GM19239 (cell line): ENCODE results near the gene PPP4R2.

Experiments used
- DNase-seq: peaks from one replicate; pipeline ENCODE4 v3.0.0; 2011; ENCODE audit warnings: low spot score; ENCODE audit not compliant: insufficient read length
- FAIRE-seq: peaks from 2 replicates; lab custom pipeline; 2011; peaks lifted over from hg19 to GRCh38; lab: Jason Lieb, UNC

The PPP4R2 gene

DNA sequence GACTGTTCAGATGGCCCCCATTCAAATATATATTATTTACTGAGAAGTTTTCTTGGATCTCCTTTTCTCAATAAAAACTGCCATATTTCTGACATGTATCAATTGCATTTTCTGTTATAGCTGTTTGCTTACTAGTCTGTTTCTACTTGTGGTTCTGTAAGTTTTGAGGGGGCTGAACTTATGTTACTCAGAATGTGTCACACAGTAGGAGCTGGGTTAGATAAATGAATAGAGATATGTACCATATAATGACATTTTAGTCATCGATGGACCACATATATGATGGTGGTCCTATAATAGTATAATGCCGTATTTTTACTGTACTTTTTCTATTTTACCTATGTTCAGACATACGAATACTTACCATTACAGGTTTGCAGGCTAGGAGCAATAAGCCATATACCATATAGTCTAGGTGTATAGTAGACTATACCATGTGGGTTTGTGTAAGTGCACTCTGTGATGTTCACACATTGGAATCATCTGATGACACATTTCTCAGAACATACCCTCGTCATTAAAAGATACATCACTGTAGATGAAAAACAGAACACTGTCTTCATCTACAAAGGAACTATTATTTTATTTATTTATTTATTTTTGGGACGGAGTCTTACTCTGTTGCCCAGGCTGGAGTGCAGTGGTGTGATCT lies 22.3 kb downstream of the PPP4R2 start:
- DNase-seq (no peak), FAIRE-seq (no peak)

DNA sequence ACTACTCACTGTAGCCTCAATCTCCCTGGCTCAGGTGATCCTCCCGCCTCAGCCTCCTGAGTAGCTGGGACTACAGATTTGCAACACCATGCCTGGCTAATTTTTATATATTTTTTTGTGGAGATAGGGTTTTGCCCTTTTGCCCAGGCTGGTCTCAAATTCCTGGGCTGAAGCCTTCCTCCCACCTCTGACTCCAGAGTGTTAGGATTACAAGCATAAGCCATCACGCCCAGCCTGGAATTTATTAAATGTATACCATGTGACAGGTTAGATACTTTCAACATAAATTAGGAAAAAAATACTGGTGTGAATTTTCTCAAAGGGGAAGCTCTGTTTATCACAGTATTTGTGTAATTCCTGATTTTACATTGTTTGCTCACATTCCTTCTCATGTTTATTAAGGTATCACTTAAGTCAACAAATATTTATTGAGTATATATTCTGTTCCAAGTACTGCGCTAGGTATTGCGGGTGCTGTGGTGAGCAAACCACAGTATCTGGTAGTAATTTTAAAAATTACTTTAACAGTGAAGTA lies 24.8 kb downstream of the PPP4R2 start:
- FAIRE-seq = no peak
- no peak for DNase-seq

- FAIRE-seq (peak; percentile 53), DNase-seq (no peak)
Measured at GRCh38 chr3:73024836-73025235, 28.2 kb downstream of the PPP4R2 start.

DNA sequence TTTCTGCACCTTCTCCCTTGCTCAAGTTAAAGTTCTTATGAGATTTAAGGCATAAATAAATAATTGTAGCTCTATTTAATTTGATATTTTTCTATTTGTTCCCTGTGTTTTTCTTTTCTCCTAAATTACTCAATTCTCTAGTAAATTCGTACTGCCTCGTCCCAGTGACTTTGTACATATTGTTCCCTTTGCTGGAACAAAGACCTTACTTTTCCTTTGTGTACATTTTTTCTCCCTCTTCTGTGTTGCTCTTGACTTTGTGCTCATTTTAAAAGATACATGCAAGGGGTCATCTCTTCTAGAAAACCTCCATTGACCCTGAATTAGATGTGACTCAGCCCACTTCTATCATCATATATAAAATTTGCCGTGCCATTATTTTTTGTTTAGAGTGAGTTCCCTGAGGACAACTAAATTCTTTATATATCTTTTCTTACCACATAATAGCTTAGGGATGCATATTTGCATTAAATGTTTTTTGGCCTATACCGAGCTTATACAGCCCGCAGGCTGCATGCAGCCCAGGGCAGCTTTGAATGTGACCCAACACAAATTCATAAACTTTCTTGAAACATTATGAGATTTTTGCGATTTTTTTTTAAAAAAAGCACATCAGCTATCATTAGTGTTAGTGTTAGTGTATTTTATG lies 29.6 kb downstream of the PPP4R2 start:
- FAIRE-seq (no peak), DNase-seq (no peak)

DNA sequence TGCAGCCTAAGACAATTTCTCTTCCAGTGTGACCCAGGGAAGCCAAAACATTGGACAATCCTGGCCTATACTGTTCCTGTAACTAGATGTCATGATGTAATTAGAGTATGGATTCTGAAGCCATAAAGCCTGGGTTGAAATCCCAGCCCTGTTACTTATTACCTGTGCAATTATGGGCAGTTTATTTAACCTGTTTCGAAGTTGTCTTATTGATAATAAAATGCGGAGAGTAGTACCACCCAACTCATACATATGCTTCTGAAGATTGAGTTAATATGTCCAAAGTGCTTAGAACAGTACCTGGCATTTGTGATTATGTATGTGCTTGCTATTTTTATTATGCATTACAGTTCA lies 30.1 kb downstream of the PPP4R2 start:
- FAIRE-seq (no peak), DNase-seq (no peak)

GRCh38 chr3:73028803-73029202 lies 32.2 kb downstream of the PPP4R2 start:
- no peak for DNase-seq
- no peak for FAIRE-seq

DNA sequence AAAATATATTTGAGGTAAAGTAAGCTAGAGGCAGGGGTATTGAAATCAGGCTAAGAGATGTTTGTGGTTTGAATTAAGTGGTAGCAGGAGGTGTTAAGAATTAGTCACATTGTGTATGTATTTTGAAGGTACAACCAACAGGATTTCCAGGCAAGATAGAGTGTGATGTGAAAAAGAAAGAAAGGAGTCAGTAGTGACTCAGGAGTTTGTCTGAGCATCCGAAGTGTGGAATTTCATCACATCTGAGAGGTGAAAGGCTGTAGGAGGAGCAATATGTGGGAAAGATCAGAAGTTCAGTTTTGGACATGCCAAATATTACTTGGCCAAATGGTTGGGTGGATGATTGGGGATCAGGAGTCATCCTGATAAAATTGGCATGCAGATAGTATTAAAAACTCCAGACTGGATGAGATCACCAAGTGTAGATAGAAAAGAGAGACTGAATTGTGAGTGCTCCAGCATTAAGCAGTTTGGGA lies 32.7 kb downstream of the PPP4R2 start:
- no peak for DNase-seq
- FAIRE-seq = no peak

- no peak for DNase-seq
- FAIRE-seq = no peak
Measured at GRCh38 chr3:73030073-73030597, 33.5 kb downstream of the PPP4R2 start.

GRCh38 chr3:73031573-73032103 lies 35.0 kb downstream of the PPP4R2 start:
- FAIRE-seq = no peak
- DNase-seq = no peak

GRCh38 chr3:73036694-73037591 lies 40.3 kb downstream of the PPP4R2 start:
- FAIRE-seq (no peak), DNase-seq (no peak)

- FAIRE-seq (no peak), DNase-seq (no peak)
Measured at GRCh38 chr3:73041537-73041936, 44.9 kb downstream of the PPP4R2 start.

- FAIRE-seq (no peak), DNase-seq (no peak)
Measured at GRCh38 chr3:73043414-73043813, 46.8 kb downstream of the PPP4R2 start.

DNA sequence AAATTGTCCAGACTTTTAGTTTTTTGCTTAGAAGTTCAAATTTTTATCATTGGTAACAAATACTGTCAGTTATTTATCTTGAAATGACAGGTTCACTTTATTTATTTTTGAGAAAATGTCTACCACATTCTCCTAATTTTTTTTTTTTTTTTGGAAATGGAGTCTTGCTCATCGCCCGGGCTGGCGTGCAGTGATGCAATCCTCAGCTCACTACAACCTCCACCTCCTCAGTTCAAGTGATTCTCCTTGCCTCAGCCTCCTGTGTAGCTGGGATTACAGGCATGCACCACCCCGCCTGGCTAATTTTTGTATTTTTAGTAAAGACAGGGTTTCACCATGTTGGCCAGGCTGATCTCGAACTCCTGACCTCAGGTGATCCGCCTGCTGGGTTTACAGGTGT lies 48.8 kb downstream of the PPP4R2 start:
- FAIRE-seq (no peak), DNase-seq (no peak)

- DNase-seq (no peak), FAIRE-seq (no peak)
Measured at GRCh38 chr3:73046195-73046594, 49.6 kb downstream of the PPP4R2 start.

DNA sequence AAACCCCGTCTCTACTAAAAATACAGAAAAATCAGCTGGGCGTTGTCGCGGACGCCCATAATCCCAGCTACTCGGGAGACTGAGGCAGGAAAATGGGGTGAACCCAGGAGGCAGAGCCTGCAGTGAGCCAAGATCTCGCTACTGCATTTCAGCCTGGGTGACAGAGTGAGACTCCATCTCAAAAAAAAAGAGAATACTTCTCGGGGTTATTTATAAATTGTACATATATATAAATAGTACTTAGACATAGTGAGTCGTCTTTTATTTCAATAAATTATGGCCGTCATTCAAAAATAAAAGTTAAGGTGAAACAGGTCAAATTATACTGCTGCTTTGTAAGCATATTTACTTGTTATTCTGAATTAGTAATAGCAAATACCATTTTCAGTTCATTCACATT lies 52.7 kb downstream of the PPP4R2 start:
- FAIRE-seq (no peak), DNase-seq (no peak)

- no peak for FAIRE-seq
Measured at GRCh38 chr3:73052857-73053256, 56.2 kb downstream of the PPP4R2 start.

DNA sequence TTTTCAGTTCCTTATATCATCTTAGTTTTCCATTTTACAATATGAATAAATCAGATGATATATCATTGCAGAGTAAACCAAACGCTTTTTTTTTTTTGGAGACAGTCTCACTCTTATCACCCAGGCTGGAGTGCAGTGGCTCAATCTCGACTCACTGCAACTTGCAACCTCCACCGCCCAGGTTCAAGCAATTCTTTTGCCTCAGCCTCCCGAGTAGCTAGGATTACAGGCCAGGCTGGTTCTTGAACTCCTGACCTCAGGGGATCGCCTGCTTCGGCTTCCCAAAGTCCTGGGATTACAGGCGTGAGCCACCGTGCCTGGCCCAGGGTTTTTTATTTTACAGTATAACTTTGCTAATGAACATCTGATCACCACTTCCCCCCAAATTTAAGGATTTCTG lies 59.0 kb downstream of the PPP4R2 start:
- DNase-seq (no peak), FAIRE-seq (no peak)

More at GRCh38 chr3:73052857-73053256, 56.2 kb downstream of the PPP4R2 start:
- no peak for DNase-seq

- DNase-seq (no peak), FAIRE-seq (peak; percentile 85)
Measured at GRCh38 chr3:73056014-73056844, 59.6 kb downstream of the PPP4R2 start.

DNA sequence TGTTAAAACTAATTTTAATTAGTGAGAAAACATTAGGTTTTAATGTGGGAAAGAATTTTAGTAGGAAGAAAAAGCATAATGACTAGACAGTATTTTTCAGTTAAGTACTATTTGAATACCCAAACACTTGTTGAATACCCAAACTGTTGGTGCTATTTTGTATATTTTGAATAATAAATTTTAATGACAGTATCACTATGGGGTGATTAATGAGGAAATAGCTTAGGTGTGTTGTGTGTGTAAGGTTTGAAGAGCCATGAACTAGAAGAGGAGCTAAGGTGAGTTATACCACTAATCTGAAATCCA lies 60.2 kb downstream of the PPP4R2 start:
- DNase-seq (no peak), FAIRE-seq (no peak)

DNA sequence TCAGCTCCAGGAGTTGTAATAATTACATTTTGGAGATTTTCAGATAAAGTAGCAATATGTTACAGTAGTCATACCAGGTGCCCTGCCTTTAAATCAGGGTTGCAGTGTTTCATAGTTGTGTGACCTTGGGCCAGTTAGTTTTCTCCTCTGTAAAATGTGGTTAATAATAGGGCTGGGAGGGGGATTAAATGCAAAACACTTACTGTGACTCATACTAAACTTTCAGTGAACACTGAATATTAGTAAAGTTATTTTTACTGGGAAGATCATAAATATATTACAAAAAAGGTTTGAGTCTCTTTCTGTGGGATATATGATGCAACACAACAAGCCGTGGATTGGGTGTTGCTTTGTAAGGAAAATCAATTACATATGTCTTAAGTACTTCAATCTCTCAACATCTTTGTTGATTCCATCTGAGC lies 63.7 kb downstream of the PPP4R2 start:
- DNase-seq (no peak), FAIRE-seq (no peak)
